Fibroblast of skin of abdomen (primary cell): Measurements from ENCODE around the gene ACBD4.

Experiments used
- DNase-seq: peaks from one replicate; pipeline ENCODE4 v3.0.0-alpha.2; 2013

ACBD4 gene

GRCh38 chr17:45160447-45161287 lies 25.2 kb downstream of the ACBD4 start:
- peak; percentile 73 for DNase-seq

GRCh38 chr17:45161288-45162024 lies 26.0 kb downstream of the ACBD4 start, which contains the start of gene HEXIM2:
Gene HEXIM2 (plus strand): TSS chr17:45161875. CDS start chr17:45162794, 919 bp downstream.
- peak; percentile 100 for DNase-seq

- no peak for DNase-seq
Observed at GRCh38 chr17:45162025-45162687, 26.7 kb downstream of the ACBD4 start.

- no peak for DNase-seq
Observed at GRCh38 chr17:45164734-45165269, 29.3 kb downstream of the ACBD4 start.

- DNase-seq, result no peak
Observed at GRCh38 chr17:45168991-45169752, 33.7 kb downstream of the ACBD4 start.

- DNase-seq, result no peak
Observed at GRCh38 chr17:45170280-45170930, 34.9 kb downstream of the ACBD4 start.

- peak; percentile 64 for DNase-seq
Observed at GRCh38 chr17:45170931-45171337, 35.4 kb downstream of the ACBD4 start.

GRCh38 chr17:45171338-45172231 lies 36.1 kb downstream of the ACBD4 start:
- peak; percentile 48 for DNase-seq

GRCh38 chr17:45172232-45172540 lies 36.7 kb downstream of the ACBD4 start:
- DNase-seq, result no peak

GRCh38 chr17:45172541-45173286 lies 37.2 kb downstream of the ACBD4 start:
- DNase-seq, result peak; percentile 90

- DNase-seq, result no peak
Observed at GRCh38 chr17:45175759-45176115, 40.2 kb downstream of the ACBD4 start.

GRCh38 chr17:45177563-45177962 lies 42.1 kb downstream of the ACBD4 start:
- no peak for DNase-seq

- DNase-seq, result no peak
Observed at GRCh38 chr17:45184144-45184543, 48.7 kb downstream of the ACBD4 start.

- no peak for DNase-seq
Observed at GRCh38 chr17:45186801-45187354, 51.4 kb downstream of the ACBD4 start.

GRCh38 chr17:45189009-45189408 lies 53.5 kb downstream of the ACBD4 start:
- DNase-seq, result no peak

GRCh38 chr17:45190503-45191255 lies 55.2 kb downstream of the ACBD4 start:
- no peak for DNase-seq
